GM12878 (cell line): ENCODE measurements around the gene RAB3GAP1. TPM values are rescaled to one million over a fixed set of nuclear protein-coding genes. Genes with fewer than 3 reads are reported as not detected.

Source experiments
- ATAC-seq: fragments of 200-7000 bp; cut with Tn5 transposase; 3 replicates; pipeline ENCODE4 v1.9.1; 2020; ENCODE audit warnings: mild to moderate bottlenecking, moderate library complexity
- BruUV-seq: library from RNA; stranded (reverse); fragments of 400-500 nt; replicated peaks from 2 replicates; lab custom pipeline; 2021; lab: Mats Ljungman, UMichigan
- CTCF ChIA-PET: fragments of 300-600 bp; sonication (Branson Sonifier 250); formaldehyde crosslinking; extraction: SDS; loops from one replicate; lab custom pipeline; 2021; ENCODE audit warnings: inconsistent platforms; lab: Yijun Ruan, JAX
- POLR2A ChIA-PET: fragments of 350-600 bp; formaldehyde crosslinking; extraction: SDS; loops from one replicate; lab custom pipeline; 2021; ENCODE audit warnings: inconsistent platforms; lab: Charles Lee
- RAD21 ChIA-PET: fragments of 300-600 bp; sonication (Branson Sonifier 250); formaldehyde crosslinking; loops from one replicate; lab custom pipeline; 2023; ENCODE audit warnings: antibody characterized with exemption; ENCODE audit not compliant: unreplicated experiment; lab: Charles Lee
- SMC1A ChIA-PET: fragments of 300-600 bp; sonication (Branson Sonifier 250); formaldehyde crosslinking; loops from one replicate; lab custom pipeline; 2023; ENCODE audit not compliant: unreplicated experiment, uncharacterized antibody; lab: Charles Lee
- DNase-seq: peaks from one replicate; pipeline ENCODE4 v3.0.0-alpha.2; 2011; ENCODE audit warnings: low read depth, low spot score
- FAIRE-seq: peaks from 3 replicates; lab custom pipeline; 2011; peaks lifted over from hg19 to GRCh38; lab: Jason Lieb, UNC
- H2AFZ ChIP-seq: 2 replicates; pipeline ENCODE4 v1.6.0; 2011; ENCODE audit warnings: low read depth, low read length, control low read depth; ENCODE audit not compliant: control insufficient read depth
- H3K27ac ChIP-seq: 2 replicates; pipeline ENCODE4 v1.5.1; 2011; ENCODE audit warnings: control low read depth; ENCODE audit not compliant: control insufficient read depth, insufficient read depth
- H3K27me3 ChIP-seq, 2 experiments: replicated peaks in 1 of 2; 2 replicates each; pipeline versions ENCODE4 v1.6.0 to v1.6.1; 2011; ENCODE audit warnings: low read length in 1 of 2; ENCODE audit not compliant: control insufficient read depth in 2 of 2, insufficient read depth in 2 of 2
- H3K36me3 ChIP-seq, 2 experiments: 2 replicates each; pipeline ENCODE4 v1.5.1; 2011; ENCODE audit warnings: low read length in 1 of 2; ENCODE audit not compliant: control insufficient read depth in 2 of 2, insufficient read depth in 2 of 2
- H3K4me1 ChIP-seq: 2 replicates; pipeline ENCODE4 v1.6.1; 2011; ENCODE audit warnings: mild to moderate bottlenecking, low read length, moderate library complexity, mixed read lengths; ENCODE audit not compliant: control insufficient read depth, insufficient read depth
- H3K4me2 ChIP-seq: 2 replicates; pipeline ENCODE4 v1.6.0; 2011; ENCODE audit warnings: control low read depth; ENCODE audit not compliant: control insufficient read depth, insufficient read depth
- H3K4me3 ChIP-seq: fragments of 200-600 bp; sonication (generic); 2 replicates; pipeline ENCODE4 v1.5.1; 2016
- H3K79me2 ChIP-seq: 2 replicates; pipeline ENCODE4 v1.6.0; 2011; ENCODE audit warnings: low read length; ENCODE audit not compliant: control insufficient read depth, insufficient read depth
- H3K9ac ChIP-seq: 2 replicates; pipeline ENCODE4 v1.8.0; 2011; ENCODE audit warnings: low read length, control low read depth, mixed read lengths; ENCODE audit not compliant: control insufficient read depth, insufficient read depth
- H3K9me3 ChIP-seq: replicated peaks from 3 replicates; pipeline ENCODE4 v1.5.1; 2011; ENCODE audit warnings: mild to moderate bottlenecking, low read length; ENCODE audit not compliant: control insufficient read depth, insufficient read depth
- H4K20me1 ChIP-seq: 2 replicates; pipeline ENCODE4 v1.6.0; 2011; ENCODE audit not compliant: control insufficient read depth, insufficient read depth
- EP300 ChIP-seq, 2 experiments: fragments of 150-350 bp in 1 of 2; IDR thresholded peaks; 2 replicates each; pipeline ENCODE4 v1.6.1; 2011 to 2012; ENCODE audit warnings: low read depth in 2 of 2, low read length in 2 of 2, borderline replicate concordance in 1 of 2, improper control_type of control experiment in 1 of 2, inconsistent platforms in 1 of 2; ENCODE audit not compliant: control insufficient read depth in 1 of 2
- EZH2 ChIP-seq: IDR thresholded peaks from 2 replicates; pipeline ENCODE4 v1.6.1; 2012; ENCODE audit warnings: low read depth, mild to moderate bottlenecking, control low read depth, inconsistent platforms, low read length, borderline replicate concordance; ENCODE audit not compliant: control insufficient read depth
- MAX ChIP-seq: IDR thresholded peaks from 2 replicates; pipeline ENCODE4 v1.6.1; 2012; ENCODE audit warnings: low read depth, low read length, improper control_type of control experiment
- WGBS: methylation state at CpG from one replicate; pipeline ENCODE4 v1.1.6; 2016; ENCODE audit warnings: low lambda C conversion rate; ENCODE audit not compliant: insufficient replicate concordance, insufficient coverage; ENCODE audit errors: missing lambda C conversion rate; 5-methylcytosine and 5-hydroxymethylcytosine counted together
- in situ Hi-C: fragments of 300-500 bp; cut with MboI; formaldehyde crosslinking; loops from 9 replicates; pipeline ENCODE4 v1.14.3; 2018; ENCODE audit warnings: mixed read lengths
- intact Hi-C: fragments of 100-400 bp; cut with micrococcal nuclease; formaldehyde crosslinking; loops from one replicate; pipeline ENCODE4 v1.14.2; 2022; ENCODE audit not compliant: unreplicated experiment
- polyA plus RNA-seq, 11 experiments: library from polyadenylated mRNA; depleted of rRNA in 4 of 11; unstranded in 6 of 11; stranded (reverse) in 5 of 11; fragments of >200 nt; fragmentation: Nextera tagmentation in 4 of 11; fragmentation: Illumina TruSeq in 1 of 11; extraction: Ambion mirVana in 4 of 11; extraction: Trizol in 1 of 11; gene quantifications; 1 replicate in 1 of 11; 2 replicates in 10 of 11; pipeline versions ENCODE4 v1.2.1 to v1.2.3, GENCODE V29; 2011 to 2016; ENCODE audit warnings: inconsistent platforms in 2 of 11, missing spikeins in 2 of 11, low read depth in 1 of 11
- total RNA-seq, 4 experiments: library from RNA; depleted of rRNA in 3 of 4; stranded (reverse); fragments of >200 nt in 3 of 4; fragmentation: Illumina TruSeq in 1 of 4; extraction: Trizol in 1 of 4; gene quantifications; 2 replicates each; pipeline versions ENCODE4 v1.2.1 to v1.2.3, GENCODE V29; 2013 to 2021

RAB3GAP1 gene
- total and polyA plus RNA-seq, 10 of the 15 experiments (the other 5 are each of a cell fraction or from before 2014, with no cell fraction given) = 13.7 to 36.9 (median 21.0) TPM

GRCh38 chr2:135094508-135094907 lies 42.4 kb downstream of the RAB3GAP1 start (continued):
- TF ChIP-seq MAX = no peak

GRCh38 chr2:135095591-135095990 lies 43.5 kb downstream of the RAB3GAP1 start:
- 100% methylated on average over 3 of the region's 3 CpGs for WGBS
- ATAC-seq (no peak), DNase-seq (no peak), FAIRE-seq (no peak)
- H3K4me3 ChIP-seq = no peak overlapping the region
- no peaks in the 10 kb centered on the region for H3K27me3 ChIP-seq
- no peak overlapping the region for H2AFZ ChIP-seq
- no peak overlapping the region for H3K4me2 ChIP-seq
- H4K20me1 ChIP-seq = no peaks in the 10 kb centered on the region
- peaks cover 0 to 10% of the 10 kb centered on the region in 2 experiments; a peak in 2 of 4 replicates for H3K36me3 ChIP-seq
- RAD21 ChIA-PET = no interaction called here
- H3K9ac ChIP-seq = no peak overlapping the region
- no peaks in the 10 kb centered on the region for H3K4me1 ChIP-seq
- intact Hi-C loops = no loop called here
- POLR2A ChIA-PET = interaction anchor here (1.0 kb wide), 1 partner anchor 22 kb away, joined by 3 read pairs; no protein-coding TSS in a partner anchor
- CTCF ChIA-PET = no interaction called here
- in situ Hi-C loops = no loop called here
- H3K27ac ChIP-seq = no peak overlapping the region
- SMC1A ChIA-PET = no interaction called here
- no peaks in the 10 kb centered on the region for H3K79me2 ChIP-seq
- no peaks in the 10 kb centered on the region for H3K9me3 ChIP-seq
- TF ChIP-seq EP300 (IDR thresholded peaks at IDR 0.05; ENCODE audit: borderline replicate concordance in 1 of 2, control insufficient read depth in 1 of 2, low read depth in 2 of 2, low read length in 2 of 2) = no peak
- no peak for TF ChIP-seq EZH2
- no TSS peak for BruUV-seq
